ENCODE measurements around the gene CDSN. TPM values are rescaled to one million over a fixed set of nuclear protein-coding genes. Genes with fewer than 3 reads are reported as not detected.

The CDSN gene
- total and polyA plus RNA-seq, 2 donors (not counting 3 experiments of a cell fraction or from before 2014, with no cell fraction given): not detected

DNA sequence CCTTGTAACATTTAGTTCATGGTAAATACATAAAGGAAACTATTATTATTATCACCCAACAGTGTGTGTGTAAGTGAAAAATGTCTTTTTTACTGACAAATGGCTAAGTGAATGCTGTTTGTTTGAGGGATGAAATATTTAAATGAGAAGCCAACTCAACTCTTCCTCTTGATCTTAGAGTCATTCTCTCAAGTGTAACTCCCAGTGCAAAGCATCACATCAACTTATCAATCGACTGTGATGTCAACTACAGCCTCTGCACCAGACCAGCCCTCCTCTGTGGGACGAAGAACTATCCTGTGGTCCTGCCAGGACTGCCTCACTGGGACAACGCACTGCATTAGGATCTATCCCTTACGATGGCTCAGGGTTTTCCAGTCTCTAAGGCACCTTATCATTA, 13.2 kb downstream of the CDSN start:
- DNase-seq (ENCODE audit: low read depth, low spot score): no peak
- TF ChIP-seq EZH2 (IDR thresholded peaks at IDR 0.05; ENCODE audit: borderline replicate concordance, low read depth, low read length, severe bottlenecking): no peak
- TF ChIP-seq MYC (IDR thresholded peaks at IDR 0.05; ENCODE audit: low read depth, low read length): no peak
- no peak for TF ChIP-seq FOS (IDR thresholded peaks at IDR 0.05; ENCODE audit: borderline replicate concordance, insufficient read depth, low read length)
- TF ChIP-seq, protein P1, sequence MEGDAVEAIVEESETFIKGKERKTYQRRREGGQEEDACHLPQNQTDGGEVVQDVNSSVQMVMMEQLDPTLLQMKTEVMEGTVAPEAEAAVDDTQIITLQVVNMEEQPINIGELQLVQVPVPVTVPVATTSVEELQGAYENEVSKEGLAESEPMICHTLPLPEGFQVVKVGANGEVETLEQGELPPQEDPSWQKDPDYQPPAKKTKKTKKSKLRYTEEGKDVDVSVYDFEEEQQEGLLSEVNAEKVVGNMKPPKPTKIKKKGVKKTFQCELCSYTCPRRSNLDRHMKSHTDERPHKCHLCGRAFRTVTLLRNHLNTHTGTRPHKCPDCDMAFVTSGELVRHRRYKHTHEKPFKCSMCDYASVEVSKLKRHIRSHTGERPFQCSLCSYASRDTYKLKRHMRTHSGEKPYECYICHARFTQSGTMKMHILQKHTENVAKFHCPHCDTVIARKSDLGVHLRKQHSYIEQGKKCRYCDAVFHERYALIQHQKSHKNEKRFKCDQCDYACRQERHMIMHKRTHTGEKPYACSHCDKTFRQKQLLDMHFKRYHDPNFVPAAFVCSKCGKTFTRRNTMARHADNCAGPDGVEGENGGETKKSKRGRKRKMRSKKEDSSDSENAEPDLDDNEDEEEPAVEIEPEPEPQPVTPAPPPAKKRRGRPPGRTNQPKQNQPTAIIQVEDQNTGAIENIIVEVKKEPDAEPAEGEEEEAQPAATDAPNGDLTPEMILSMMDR (IDR thresholded peaks at IDR 0.05; ENCODE audit: extremely low read depth in 1 of 2, insufficient read depth in 1 of 2, low read depth in 1 of 2, low read length in 2 of 2): no peak
- no peak for TF ChIP-seq GATA2 (IDR thresholded peaks at IDR 0.05; ENCODE audit: insufficient read depth, insufficient read length, low read depth, low read length)
- no peak for TF ChIP-seq POLR2AphosphoS5 (IDR thresholded peaks at IDR 0.05; ENCODE audit: insufficient read depth, low read depth, low read length)
- TF ChIP-seq, protein P2, sequence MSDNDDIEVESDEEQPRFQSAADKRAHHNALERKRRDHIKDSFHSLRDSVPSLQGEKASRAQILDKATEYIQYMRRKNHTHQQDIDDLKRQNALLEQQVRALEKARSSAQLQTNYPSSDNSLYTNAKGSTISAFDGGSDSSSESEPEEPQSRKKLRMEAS (IDR thresholded peaks at IDR 0.05; ENCODE audit: insufficient read depth, insufficient read length): no peak
- no peak for TF ChIP-seq JUN (IDR thresholded peaks at IDR 0.05; ENCODE audit: borderline replicate concordance, insufficient read depth, insufficient read length, low read depth)
- TF ChIP-seq POLR2A (IDR thresholded peaks at IDR 0.05; ENCODE audit: low read depth, low read length): no peak
- Histone ChIP-seq H3K27me3 (ENCODE audit: control insufficient read depth in 2 of 2, insufficient read depth in 2 of 2, low read length in 2 of 2) (peaks cover 5 to 15% of the 10 kb centered on the region in 2 experiments), H3K9ac (replicated peaks; ENCODE audit: extremely low read depth, insufficient read depth, low read length) (no peak overlapping the region), H3K27ac (ENCODE audit: insufficient read depth, low read depth, low read length) (no peak overlapping the region), H3K9me1 (replicated peaks; ENCODE audit: control insufficient read depth, extremely low read depth, insufficient read depth, low read length) (no peaks in the 10 kb centered on the region), H3K4me3 (replicated peaks in 1 of 3; ENCODE audit: insufficient read depth in 1 of 3, low read depth in 1 of 3, low read length in 3 of 3) (no peak overlapping the region), H3K36me3 (ENCODE audit: control insufficient read depth in 2 of 2, extremely low read depth in 1 of 2, insufficient read depth in 2 of 2, low read length in 2 of 2) (no peaks in the 10 kb centered on the region), H3K79me2 (ENCODE audit: control insufficient read depth, insufficient read depth, low read length) (no peaks in the 10 kb centered on the region), H3K9me3 (replicated peaks; ENCODE audit: control insufficient read depth, insufficient read depth, low read length) (no peaks in the 10 kb centered on the region), H2AFZ (ENCODE audit: low read depth, low read length) (no peak overlapping the region), H3K4me2 (ENCODE audit: insufficient read depth, low read length) (no peak overlapping the region), H3K4me1 (ENCODE audit: control insufficient read depth, extremely low read depth, insufficient read depth, low read length) (no peaks in the 10 kb centered on the region), H4K20me1 (replicated peaks; ENCODE audit: control insufficient read depth, extremely low read depth, insufficient read depth, low read length) (no peaks in the 10 kb centered on the region)
- intact Hi-C loops (cut with micrococcal nuclease): no loop called here
- no TSS peak for BruUV-seq (replicated peaks)
- dilution Hi-C loops (cut with MboI; ENCODE audit: extremely low pct_ligation_motif_present, low sequenced_read_pairs): no loop called here
- no peak for FAIRE-seq
- CTCF ChIA-PET: no interaction called here
- POLR2A ChIA-PET: no interaction called here
